Cardiac muscle cell (in vitro differentiated cells and primary cell): ENCODE results near the gene KLHDC9. TPM values are rescaled to one million over a fixed set of nuclear protein-coding genes. Genes with fewer than 3 reads are reported as not detected.
"Not testable (repeated sequence)": the region's sequence is repeated elsewhere in the genome, so short reads cannot be mapped to it uniquely, and the experiment has no call there.

ENCODE experiments used
- DNase-seq, 2 donors: peaks; one replicate each; pipeline versions ENCODE4 v3.0.0 to v3.0.0-alpha.2; 2010 to 2017; ENCODE audit warnings: low read depth in 1 of 2, low spot score in 1 of 2
- H3K27ac ChIP-seq: fragments of 200-600 bp; sonication (generic); 2 replicates; pipeline ENCODE4 v1.5.1; 2016
- H3K27me3 ChIP-seq: fragments of 200-600 bp; sonication (generic); 2 replicates; pipeline ENCODE4 v1.6.0; 2016; ENCODE audit warnings: control low read depth
- H3K36me3 ChIP-seq: fragments of 200-600 bp; sonication (generic); 2 replicates; pipeline ENCODE4 v1.5.1; 2016; ENCODE audit warnings: control low read depth
- H3K4me1 ChIP-seq: fragments of 200-600 bp; sonication (generic); 2 replicates; pipeline ENCODE4 v1.8.1; 2017; ENCODE audit warnings: low read depth, mild to moderate bottlenecking, mixed run types
- H3K4me3 ChIP-seq: fragments of 200-600 bp; sonication (generic); 2 replicates; pipeline ENCODE4 v1.5.1; 2016; ENCODE audit warnings: mild to moderate bottlenecking
- H3K9me3 ChIP-seq: fragments of 200-600 bp; sonication (generic); 2 replicates; pipeline ENCODE4 v1.5.1; 2017; ENCODE audit warnings: low read depth, mild to moderate bottlenecking, control low read depth
- polyA plus RNA-seq: library from polyadenylated mRNA; unstranded; fragments of >200 nt; fragmentation: Nextera tagmentation; extraction: Ambion mirVana; gene quantifications from 2 replicates; pipeline ENCODE4 v1.2.1, GENCODE V29; 2016
- total RNA-seq: library from RNA; depleted of rRNA; stranded (reverse); fragments of >200 nt; gene quantifications from 2 replicates; pipeline ENCODE4 v1.2.3, GENCODE V29; 2016
- TF ChIP-seq, protein P1 (sequence below): IDR thresholded peaks from 2 replicates; pipeline ENCODE4 v1.5.1; 2012; ENCODE audit warnings: low read depth, mild to moderate bottlenecking, low read length

The KLHDC9 gene
- total and polyA plus RNA-seq, 2 experiments from 2014 or later, result 42.4 to 48.7 TPM

DNA sequence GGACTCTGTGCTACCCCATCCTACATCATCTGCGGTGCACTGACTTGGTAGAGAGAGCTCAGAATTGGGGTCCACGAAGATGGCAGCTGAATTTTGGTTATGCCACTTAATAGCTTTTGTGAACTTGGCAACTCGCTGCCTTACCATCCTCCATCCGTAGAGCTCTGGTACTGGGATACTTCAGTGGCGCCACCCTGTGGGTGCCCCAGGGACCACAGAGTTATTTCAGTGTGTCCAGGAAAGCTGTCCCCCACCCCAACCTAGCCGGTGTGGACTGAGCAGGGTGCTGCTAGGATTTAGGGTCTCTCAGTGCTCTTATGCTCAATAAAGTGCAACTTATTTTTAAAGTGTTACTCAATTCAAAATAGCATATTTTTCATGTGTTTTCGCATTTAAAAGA, 43.4 kb upstream of the KLHDC9 start:
- TF ChIP-seq, protein P1, sequence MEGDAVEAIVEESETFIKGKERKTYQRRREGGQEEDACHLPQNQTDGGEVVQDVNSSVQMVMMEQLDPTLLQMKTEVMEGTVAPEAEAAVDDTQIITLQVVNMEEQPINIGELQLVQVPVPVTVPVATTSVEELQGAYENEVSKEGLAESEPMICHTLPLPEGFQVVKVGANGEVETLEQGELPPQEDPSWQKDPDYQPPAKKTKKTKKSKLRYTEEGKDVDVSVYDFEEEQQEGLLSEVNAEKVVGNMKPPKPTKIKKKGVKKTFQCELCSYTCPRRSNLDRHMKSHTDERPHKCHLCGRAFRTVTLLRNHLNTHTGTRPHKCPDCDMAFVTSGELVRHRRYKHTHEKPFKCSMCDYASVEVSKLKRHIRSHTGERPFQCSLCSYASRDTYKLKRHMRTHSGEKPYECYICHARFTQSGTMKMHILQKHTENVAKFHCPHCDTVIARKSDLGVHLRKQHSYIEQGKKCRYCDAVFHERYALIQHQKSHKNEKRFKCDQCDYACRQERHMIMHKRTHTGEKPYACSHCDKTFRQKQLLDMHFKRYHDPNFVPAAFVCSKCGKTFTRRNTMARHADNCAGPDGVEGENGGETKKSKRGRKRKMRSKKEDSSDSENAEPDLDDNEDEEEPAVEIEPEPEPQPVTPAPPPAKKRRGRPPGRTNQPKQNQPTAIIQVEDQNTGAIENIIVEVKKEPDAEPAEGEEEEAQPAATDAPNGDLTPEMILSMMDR, result no peak

DNA sequence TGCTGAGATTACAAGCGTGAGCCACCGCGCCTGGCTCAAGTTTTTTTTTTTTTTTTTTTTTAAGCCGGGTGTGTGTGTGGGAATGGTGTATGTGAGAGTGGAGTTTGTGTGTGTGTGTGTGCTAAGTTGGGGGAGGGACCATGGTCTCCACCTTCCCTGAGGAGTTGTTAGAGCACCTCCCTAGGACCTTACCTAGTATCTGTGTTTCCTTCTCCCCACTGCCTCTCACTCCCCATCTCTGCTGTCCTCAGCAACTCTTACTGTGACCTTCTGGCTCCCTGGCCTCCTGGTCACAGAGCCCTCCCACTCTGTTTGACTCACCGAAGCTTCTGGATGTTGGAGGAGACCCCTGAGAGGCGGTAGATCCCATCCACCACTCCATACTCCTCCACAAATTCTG, 38.9 kb upstream of the KLHDC9 start:
- H3K4me3 ChIP-seq, result no peak overlapping the region
- no peaks in the 10 kb centered on the region for H3K36me3 ChIP-seq
- no peaks in the 10 kb centered on the region for H3K9me3 ChIP-seq
- no peaks in the 10 kb centered on the region for H3K27me3 ChIP-seq
- H3K27ac ChIP-seq, result no peak overlapping the region
- TF ChIP-seq, protein P1, result no peak
- H3K4me1 ChIP-seq, result no peaks in the 10 kb centered on the region
- DNase-seq, result no peak

More for the DNA sequence above, 43.4 kb upstream of the KLHDC9 start:
- no peaks in the 10 kb centered on the region for H3K27me3 ChIP-seq
- H3K9me3 ChIP-seq, result no peaks in the 10 kb centered on the region
- H3K4me1 ChIP-seq, result no peaks in the 10 kb centered on the region
- no peaks in the 10 kb centered on the region for H3K36me3 ChIP-seq
- DNase-seq, result no peak
- no peak overlapping the region for H3K27ac ChIP-seq
- H3K4me3 ChIP-seq, result no peak overlapping the region

DNA sequence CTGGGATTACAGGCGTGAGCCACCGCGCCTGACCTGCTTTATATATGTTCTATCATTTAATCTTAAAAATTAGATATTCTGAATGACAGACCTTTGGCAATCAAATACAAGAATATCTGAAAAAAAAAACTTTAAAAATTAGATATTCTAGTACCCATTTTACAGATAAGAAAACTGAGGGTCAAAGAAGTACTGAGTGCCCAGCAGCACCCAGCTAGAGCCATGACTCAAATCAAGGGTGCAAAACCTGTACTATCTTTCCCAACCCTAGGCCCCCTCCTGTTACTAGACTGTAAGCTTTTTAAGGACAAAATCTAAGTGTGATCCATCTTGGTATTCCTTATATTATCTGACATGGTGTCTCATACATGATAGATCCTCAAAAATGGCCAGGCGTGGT, 36.7 kb upstream of the KLHDC9 start:
- Histone ChIP-seq H3K36me3 (no peaks in the 10 kb centered on the region), H3K4me1 (no peaks in the 10 kb centered on the region), H3K27me3 (no peaks in the 10 kb centered on the region), H3K27ac (no peak overlapping the region), H3K9me3 (no peaks in the 10 kb centered on the region), H3K4me3 (no peak overlapping the region)
- no peak for DNase-seq
- TF ChIP-seq, protein P1, result no peak

DNA sequence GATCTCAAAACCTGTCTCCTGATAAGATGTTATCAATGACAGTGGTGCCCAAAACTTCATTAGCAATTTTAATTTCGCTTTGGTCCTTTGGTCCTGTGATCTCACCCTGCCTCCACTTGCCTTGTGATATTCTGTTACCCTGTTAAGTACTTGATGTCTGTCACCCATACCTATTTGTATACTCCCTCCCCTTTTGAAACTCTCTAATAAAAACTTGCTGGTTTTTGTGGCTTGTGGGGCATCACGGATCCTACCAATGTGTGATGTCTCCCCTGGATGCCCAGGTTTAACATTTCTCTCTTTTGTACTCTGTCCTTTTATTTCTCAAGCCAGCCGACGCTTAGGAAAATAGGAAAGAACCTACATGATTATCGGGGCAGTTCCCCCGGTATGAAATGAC, 34.2 kb upstream of the KLHDC9 start:
- not testable (repeated sequence) for H3K4me1 ChIP-seq, H3K36me3 ChIP-seq, H3K27me3 ChIP-seq, DNase-seq, H3K4me3 ChIP-seq, H3K27ac ChIP-seq, H3K9me3 ChIP-seq

DNA sequence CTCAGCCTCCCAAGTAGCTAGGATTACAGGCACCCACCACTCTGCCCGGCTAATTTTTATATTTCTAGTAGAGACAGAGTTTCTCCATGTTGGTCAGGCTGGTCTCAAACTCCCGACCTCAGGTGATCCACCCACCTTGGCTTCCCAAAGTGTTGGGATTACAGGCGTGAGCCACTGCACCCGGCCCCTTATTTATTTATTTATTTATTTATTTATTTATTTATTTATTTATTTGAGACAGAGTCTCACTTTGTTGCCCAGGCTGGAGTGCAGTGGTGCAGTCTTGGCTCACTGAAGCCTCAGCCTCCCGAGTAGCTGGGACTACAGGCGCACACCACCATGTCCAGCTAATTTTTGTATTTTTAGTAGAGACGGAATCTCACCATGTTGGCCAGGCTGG, 32.5 kb upstream of the KLHDC9 start:
- H3K4me1 ChIP-seq, H3K27me3 ChIP-seq, H3K9me3 ChIP-seq, H3K36me3 ChIP-seq, H3K4me3 ChIP-seq, DNase-seq, H3K27ac ChIP-seq: not testable (repeated sequence)

DNA sequence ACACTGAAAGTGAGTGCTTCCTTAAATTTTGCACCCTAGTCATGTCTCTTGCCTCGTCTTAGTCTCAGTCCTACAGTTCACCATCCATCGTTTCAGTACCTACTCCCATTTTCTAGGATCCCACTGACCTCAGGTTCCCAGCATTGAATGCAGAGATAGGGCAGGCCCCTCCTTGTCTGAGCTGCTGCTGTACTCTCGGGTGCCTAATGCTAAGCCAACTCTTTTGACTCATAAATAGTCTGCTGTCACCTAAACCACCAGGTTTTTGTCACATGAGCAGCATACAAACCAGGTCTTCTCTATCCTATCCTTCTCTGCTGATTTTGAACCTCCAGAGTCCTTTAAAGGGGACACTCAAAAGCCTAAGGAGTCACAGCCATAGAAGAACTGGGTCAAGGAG, 31.5 kb upstream of the KLHDC9 start:
- no peaks in the 10 kb centered on the region for H3K36me3 ChIP-seq
- no peak overlapping the region for H3K4me3 ChIP-seq
- TF ChIP-seq, protein P1, result no peak
- H3K27me3 ChIP-seq, result no peaks in the 10 kb centered on the region
- DNase-seq, result no peak
- no peak overlapping the region for H3K27ac ChIP-seq
- no peaks in the 10 kb centered on the region for H3K9me3 ChIP-seq
- no peaks in the 10 kb centered on the region for H3K4me1 ChIP-seq
